Activated CD8-positive, alpha-beta memory T cell treated with anti-CD3 and anti-CD28 coated beads, Interleukin-2, amount 50 U/mL, for 4 hours (primary cell): ENCODE measurements around the gene SCRT2.

Experiments used
- DNase-seq: peaks from one replicate; pipeline ENCODE4 v3.0.0-alpha.2; 2020

The SCRT2 gene

DNA sequence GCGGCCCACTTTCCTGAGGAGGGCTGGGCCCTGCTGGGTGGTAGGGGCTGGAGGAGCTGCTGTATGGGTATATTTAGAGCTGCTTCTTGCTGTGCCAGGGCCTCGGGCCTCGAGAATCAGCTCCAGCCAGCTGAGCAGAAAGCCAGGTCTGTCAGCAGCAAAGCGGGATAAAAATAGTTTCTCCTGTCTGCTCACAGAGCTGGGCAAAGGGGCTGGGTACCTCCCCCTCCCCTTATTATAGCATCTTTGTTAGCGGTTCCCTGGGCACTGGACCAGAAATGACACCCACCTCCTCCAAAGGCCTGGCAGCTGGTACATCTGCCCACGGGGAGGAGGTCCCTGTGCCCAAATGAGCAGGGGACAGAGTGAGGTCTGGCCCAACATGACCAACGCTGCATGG is 6.0 kb downstream of the SCRT2 start:
- no peak for DNase-seq

DNA sequence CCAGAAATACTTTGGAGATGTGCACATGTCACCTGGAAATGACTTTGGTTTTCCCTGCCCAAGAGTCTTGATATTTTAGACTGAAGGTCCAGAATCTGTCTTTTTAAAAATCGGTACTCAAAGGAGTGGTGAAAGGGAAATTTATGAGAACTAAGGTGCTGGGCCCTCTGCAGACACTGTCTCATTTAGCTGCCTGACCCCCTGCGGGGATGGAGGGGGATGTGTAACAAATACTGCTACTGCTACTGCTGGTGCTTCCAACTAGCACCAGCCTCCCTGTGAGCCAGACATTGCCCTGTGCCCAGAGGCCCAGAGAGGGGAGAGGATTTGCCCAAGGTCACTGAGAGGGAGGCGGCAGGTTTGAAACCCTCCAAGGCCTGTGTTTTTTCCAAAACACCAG is 7.0 kb downstream of the SCRT2 start:
- DNase-seq = no peak

DNA sequence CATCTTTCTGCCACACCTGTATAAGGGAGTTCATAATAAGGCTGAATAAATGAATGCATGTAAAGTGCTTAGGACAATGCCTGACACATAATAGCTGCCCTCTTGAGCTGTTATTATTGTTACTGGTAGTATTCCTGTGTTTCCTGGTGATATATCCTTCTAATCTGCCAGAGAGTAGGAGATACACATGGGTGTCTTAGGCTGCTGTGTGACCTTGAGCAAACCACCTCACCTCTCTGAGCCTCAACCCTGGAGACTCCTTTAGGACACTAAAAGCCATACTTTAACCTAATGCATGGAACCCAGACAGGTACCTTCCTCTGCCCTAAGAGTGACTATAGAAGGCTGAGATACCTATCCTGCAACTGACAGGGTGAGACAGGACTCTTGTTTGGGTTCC is 7.6 kb downstream of the SCRT2 start:
- no peak for DNase-seq

DNA sequence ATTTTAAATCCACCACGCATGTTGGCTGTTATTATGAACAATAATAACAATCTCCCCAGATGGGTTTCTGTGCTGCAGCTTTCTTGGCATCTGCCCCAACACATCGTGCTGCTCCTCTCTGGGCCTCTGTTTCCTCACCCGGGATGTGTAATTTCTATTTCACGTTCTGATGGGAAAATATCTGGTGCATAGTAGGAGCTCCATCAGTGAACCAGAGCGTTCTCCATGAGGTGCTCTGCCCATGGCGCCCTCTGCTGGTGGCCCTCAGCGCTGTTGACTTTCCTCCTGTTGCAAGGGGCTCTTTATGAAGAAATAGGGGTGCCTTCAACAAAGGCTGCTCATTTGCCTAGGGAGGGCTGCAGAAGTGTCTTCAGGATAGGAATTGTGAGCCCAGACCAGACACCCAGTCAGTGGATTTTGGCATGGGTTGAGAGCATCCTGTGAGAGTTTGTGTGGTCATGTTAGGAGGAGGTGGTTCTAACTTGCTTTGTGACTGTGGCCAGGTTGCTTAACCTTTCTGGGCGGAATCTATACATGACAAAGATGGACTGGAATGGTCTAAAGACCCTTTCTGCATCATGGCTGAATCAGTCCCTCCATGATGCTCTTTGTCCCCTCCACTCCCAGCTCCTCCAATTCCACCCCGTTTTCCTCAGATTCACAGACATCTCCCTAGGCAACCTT is 8.1 kb downstream of the SCRT2 start:
- peak; percentile 69 for DNase-seq

DNA sequence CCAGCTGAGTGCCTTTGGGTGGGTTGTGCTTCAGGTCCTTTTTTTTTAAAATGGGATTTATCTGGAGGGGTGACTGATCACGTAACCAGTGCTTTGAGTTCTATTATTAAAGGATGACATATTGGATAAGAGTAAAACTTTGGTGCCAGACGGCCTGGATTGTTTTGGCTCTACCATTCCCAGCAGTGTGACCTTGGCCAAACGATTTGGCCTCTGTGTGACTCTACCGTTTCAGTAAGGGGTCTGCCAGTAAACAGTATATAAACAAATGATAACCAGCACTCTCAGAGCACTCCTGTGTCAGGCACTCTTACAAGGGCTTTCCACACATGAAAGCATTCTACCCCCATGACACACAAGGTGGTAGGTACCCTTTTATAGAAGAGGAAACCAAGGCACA is 8.7 kb downstream of the SCRT2 start:
- no peak for DNase-seq

DNA sequence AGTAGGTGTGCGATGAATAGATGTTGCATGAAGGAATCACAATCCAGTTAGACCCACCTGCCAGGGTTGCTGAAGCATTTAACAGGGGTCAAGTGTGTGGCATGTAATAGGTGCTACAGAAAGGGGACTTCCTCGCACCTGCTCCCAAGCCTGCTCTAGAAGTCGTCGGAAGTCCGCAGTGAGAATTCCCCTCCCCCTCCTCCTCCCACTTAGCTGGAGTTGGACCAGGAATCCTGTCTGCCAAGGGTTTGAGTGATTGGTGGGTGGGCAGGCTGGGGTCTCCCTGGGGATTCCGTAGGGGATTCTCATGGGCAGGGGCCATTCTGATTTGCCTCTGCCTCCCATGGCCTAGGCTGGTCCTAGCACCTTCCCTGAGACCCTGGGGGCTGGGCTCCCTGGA is 10.3 kb downstream of the SCRT2 start:
- DNase-seq = no peak

DNA sequence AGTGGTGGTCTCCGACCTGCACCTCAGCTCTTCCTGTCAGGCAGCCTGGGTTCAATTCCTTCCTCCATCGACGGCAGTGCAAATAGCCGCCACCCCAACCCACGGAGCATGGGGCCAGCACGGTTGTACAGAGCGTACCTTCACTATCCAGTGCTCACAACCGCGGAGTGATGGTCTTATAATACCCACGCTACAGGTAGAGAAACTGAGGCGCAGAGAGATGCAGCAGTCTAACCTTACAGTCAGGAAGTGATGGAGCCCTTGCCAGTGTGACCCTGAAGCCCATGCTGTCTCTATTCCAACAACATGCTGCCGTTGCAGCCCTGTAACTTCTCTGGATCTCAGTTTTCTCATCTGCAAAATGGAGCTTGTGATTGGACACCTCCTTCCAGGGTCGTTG is 11.0 kb downstream of the SCRT2 start:
- DNase-seq = no peak

DNA sequence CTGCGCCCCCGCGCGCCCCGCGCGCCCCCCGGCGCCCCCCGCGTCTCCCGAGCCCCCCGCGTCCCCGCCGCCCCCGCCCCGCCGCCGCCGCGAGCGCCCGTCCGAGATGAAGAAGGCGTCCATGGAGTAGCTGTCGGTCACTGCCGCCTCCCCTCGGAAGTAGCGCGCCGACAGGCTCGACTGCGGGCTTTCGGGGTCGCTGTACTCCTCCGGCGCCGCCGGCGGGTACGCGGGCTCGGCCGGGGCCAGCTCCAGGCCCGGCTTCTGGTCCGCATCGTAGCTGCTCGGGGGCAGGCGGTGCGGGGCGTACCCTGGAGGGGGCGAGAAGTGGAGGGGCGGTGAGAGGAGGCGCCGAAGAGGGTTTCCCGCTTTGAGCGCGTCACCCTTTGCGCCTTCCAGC is 11.5 kb downstream of the SCRT2 start:
- no peak for DNase-seq

DNA sequence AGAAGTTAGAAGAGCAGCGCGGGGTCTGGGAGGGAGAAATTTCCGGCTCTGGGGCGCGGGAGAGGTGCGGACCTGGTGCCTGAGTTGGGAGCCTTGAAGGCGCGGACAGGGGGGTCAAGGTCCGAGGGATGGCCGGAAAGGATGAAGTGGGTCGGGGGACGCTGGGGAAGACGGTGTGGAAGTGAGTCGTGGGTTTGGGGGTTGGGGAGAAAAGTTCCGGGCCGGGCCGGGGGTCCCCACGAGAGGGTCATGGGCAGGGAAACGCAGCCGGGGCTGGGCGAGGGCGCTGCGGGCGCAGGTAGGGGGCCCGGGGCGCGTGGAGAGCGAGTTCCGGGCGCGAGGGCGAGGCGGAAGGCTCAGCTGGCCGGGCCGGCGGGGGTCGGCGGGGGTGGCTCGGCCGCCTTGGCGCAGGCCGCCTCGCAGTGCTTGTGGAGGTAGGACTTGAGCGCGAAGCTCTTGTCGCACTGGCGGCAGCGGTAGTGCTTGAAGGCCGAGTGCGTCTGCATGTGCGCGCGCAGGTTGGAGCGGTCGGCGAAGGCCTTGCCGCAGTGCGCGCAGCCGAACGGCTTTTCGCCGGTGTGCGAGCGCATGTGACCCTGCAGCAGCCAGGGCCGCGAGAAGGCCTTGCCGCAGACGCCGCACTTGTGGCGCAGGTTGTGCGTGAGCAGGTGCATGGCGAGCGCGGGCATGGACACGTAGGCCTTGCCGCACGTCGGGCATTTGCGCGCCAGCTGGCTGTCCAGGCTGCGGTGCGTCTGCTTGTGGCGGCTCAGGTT is 12.1 kb downstream of the SCRT2 start:
- no peak for DNase-seq

DNA sequence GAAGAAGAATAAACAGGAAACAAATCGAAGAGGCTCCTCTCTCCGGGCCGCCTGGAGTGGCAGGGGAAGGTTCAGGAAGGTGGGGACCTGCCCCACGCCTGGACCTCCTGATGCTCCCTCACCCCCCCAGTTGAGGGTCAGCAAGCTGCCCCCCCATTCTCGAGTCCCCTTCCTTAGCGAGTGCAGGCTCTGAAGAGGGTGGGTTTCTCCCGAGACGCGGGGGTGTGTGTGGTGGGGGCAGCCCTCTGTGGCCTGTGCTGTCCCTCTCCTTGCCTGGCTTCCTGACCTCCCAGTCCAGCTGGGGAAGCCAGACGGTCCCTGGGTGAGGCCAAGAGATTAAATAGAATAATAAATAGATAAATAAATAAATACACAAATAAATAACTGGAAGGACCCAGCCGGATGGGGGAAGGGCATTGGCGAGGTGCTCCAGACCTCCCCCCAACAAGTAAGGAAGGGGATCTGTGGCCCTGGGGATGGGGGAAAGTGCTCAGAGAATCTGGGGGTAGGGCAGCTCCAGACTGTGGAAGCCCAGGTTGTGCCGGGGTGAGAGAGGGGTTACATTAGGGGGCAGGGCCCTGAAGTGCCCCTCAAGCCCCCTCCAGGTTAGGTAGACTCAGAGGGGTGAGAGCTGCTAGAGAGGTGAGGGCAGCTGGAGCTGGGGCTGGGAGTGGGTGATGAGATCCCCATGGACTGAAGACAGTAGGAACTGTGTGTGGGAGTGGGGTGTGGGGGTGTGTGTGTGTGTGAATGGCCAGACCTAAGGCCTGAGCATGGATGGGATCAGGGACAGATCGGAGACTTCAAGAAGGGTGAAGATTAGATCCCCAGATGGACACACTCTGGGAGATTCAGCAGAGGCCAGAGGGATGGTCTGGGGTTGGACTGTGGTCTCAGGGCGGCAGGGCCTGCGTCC is 13.1 kb downstream of the SCRT2 start:
- DNase-seq = no peak

DNA sequence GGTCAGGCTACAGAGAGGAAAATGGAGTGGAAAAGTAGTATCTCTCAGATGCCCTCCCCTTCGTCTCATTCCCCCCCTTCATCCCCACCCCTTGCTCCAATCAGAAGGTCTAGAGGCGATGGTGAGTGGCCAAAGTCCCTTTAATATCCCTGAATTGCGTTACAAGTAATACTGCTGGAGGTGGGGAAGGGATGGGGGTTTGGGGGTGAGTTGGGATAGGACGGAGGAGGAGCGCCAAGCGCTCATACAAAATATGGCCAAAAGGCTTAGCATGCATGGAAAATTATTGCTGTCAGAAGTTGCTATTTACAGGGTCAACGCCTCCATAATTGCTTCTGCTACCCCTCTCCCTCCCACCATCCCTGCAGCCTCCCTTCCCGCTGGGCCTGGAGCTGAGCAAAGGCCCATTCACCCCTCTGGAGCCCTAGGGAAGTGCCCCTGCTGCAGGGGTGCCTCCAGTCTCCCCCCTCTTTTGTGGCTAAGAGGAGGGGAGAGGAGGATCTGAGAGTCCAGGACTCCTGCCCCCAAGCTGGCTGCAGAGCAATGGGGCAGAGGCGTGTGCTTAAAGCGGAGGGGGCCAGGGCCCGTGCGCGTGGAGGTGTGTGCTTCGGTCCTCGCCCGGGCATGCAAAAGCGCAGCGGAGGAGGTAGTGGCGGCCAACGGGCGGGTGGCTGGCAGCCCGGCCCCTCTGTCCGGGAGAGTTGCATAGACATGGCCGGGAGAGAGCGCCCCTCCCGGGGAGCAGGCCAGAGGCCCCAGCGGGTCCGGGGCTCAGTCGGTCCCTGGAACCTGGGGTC is 13.9 kb downstream of the SCRT2 start:
- no peak for DNase-seq

DNA sequence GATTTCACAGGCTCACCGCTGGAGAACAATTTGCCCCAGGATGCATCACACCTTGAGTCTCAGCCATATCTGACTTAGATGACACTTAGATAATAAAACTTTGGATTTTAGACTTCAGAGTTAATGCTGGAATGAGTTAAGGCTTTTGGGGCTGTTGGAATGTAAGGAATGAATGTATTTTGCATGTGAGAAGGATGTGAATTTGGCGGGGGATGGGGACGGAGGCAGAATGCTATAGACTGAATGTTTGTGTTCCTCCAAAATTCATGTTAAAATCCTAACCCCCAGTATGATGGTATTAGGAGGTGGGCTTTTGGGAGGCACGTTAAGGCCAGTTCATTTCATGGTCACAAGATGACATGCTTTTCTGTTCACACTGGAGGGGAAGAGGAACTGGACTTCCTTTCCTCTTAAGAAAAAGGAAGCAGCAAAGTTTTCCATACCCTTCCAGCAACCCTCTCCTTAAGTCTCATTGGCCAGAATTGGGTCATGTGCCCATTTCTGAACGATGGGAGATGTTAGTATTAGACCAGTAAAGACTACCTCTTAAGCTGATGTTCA is 16.8 kb downstream of the SCRT2 start:
- DNase-seq = no peak

DNA sequence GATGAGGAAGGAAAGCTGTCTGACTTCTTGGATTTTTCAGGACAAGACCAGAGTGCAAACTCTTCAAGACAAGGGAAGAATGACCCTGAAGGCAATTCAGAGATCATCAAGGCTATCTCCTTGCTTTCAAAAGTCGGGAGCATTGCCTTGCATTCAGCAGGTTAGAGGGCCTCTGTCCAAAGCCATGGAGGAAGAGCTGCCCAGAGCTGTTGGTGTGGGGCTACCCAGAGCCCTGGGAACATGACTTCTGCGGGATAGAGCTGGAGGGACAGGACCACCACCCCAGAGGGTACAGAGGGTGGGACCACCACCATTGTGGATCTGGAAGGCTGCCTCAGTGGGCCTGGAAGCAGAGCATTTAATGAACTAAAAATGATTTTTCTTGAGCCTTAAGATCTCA is 17.4 kb downstream of the SCRT2 start:
- DNase-seq = no peak

DNA sequence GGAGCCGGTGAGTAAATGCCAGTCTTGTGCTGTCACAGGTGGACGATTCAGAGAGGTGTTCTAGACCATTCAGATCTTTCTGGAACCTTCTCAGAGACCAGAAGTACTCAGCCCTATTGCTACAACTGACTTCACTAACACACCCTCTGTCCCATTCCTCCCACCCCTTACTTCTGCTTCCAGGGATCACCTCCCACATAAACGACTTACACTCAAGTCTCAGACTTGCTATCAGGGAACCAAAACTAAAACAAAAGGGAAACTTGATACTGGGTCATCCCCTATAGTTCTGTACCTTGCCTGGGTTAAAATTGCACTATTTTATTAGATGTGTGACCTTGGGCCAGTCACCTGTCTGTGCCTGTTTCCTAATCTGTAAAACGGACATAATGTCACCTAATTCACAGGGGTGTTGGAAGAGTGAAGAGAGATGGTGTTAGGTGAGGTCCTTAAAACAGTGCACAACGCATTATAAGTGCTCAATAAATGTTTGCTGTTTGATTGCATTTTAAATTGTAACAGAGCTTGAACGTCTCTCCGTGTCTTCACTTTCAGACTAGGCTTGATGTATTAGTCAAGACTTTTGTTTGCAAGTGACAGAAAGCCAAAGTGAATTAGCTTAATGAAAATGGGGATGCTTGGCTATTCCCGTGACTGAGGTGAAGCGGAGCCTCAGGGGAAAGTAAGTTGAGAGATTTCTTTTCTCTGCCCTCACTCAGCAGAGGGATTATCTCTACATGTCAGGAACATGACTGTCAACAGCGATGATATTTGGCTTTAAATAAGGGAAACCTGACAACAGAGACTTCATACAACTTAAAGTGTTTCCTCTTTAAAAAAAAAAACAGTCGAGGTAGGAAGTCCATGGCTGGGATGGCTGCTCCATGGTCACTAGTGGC is 19.6 kb downstream of the SCRT2 start:
- DNase-seq = no peak

DNA sequence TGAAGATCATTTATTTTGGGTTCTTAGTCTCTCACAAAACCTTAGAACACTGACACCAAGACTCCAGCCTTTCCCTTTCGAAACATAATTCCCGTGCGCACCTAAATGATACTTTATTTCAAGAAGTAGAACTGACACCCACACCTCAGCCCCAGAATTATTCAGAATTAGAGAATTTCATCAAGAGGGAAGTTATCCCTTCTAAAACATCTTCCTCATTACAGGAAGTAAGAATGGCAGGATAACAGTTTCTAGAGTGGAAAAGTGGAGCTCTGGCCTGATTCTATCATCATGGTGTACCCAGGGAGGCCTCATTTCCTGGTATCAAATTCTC is 21.2 kb downstream of the SCRT2 start:
- no peak for DNase-seq

DNA sequence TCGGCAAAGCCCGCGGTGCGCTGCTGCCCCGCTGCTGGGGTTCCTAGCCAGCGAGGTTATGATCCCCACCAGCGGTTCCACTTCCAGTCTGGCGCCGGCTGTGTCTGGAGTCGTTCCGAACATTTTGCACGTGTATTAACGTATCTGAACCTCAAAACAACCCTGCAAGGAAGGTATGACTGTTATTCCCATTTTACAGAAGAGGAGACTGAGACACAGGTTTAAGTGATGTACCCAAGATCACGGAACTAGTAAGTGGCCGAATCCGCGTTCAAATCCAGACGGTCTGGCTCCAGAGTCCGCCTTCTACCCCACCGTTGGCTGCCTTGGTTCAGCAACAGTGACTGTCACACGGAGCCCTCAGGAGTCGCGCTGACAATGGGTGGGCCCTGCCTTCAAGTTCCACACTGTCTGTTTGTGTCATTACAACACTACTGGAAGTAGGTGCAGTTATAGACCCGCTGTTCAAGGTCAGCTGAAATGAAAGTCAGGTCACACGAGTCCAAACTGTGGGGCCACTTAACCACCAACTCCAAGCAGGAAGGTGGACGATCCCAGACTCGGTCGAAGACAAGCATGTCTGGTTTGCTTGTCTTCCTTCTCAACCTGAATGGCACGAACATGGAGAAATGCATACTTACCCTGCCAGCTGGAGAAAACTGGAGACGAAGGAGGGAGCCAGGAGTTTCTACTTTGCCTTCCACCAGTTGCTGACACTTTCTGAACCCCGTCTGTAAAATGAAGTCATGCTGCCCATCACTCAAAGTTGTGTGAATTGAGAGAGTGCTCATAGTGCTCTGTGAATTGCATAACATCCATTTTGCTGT is 21.8 kb downstream of the SCRT2 start:
- DNase-seq = no peak

DNA sequence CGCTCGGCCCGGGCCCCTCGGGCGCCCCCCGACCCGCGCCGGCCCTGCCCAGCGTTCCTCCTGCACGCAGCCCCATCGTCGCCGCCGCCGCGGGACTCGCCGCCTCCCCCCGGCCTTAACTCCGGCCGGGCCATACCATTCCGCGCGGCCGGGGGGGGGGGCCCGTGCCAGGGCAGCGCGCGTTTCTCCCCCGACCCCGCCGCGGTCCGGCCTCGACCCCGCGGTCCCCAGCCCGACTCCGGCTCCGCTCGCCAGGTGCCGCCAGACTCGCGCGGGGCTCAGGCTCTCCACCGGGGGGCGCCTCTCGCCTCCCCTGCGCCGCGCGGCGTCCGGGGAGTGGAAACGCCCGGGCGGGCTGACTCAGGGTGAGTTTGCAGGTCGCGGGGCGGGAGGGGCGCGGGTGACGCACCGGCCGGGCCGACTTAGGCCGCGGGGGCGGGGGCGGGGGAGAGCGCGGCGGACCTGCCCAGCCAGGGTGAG is 22.5 kb downstream of the SCRT2 start, which contains the start of gene SRXN1:
Gene SRXN1, minus strand, starts transcription at position 91 of the 480 bp plus-strand sequence. Its CDS starts 15 bp downstream, at position 76.
- DNase-seq = peak; percentile 85

DNA sequence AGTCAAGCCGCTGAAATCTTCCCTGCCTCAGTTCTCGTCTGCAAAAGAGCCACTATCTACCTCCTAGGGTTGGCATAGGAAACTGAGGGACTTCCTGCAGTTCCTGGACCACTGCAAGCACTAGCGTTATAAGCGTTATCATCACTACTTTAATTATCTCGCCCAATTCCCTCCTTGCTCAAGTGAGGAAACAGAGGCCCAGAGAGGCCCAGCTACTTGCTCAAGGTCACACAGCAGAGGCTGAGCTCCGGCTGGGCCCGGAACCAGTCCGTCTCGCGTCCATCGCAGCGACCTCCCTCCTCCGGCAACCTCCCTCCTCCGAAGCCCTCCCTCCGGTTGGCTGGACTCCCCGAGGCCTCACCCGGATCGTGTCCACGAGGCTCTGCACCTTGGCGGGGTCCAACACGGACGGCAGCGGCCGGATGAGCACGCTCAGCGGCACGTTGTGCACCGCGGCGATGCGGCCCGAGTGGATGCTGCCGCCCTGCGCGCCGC is 22.9 kb downstream of the SCRT2 start:
- DNase-seq = peak; percentile 20

DNA sequence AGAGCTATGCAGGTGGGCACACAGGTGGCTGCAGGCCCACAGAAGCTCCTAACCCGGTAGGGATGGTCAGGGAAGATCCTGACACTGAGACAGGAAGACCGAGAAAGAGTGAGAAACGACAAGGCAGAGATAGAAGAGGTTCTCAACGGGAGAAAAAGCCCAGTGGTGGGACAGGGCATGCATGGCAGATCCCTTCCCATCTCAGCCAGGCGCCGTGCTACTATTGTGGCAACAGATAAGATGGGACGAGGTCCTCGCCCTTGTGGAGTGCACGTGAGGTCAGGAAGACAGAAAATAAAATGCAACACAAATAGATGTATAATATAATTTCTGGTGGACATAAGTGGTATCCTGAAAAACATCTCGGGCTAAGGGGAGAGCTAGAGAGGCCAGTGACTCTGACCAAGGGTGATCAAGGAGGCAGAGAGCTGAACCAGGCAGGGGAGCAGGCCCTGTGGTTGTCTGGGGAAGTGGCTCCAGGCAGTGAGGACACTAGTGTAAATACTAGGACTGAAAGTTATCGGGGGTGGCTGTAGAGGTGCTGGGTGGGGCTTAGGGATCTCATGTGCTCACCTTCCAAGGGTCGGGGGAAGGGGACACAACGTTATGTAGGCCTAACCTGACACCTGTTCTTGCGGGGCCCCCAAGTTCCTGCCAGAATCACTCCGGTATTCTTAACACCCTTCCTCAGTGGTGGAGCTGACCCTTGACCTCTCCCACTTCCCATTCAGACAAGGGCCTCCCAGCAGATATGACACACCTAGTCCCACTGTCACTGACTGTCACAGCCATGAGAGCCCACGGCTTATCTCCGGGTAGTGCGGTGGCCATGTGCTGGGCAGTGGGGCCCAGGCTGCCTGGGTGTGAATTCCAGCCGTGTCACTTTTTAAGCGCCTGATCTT is 23.6 kb downstream of the SCRT2 start:
- DNase-seq = no peak
